ES-I3 (cell line): ENCODE measurements around the gene LRRC39.

Source experiments
- H3K36me3 ChIP-seq: 2 replicates; pipeline ENCODE4 v1.6.1; 2013; ENCODE audit warnings: mild to moderate bottlenecking, low read length, control low read depth, moderate library complexity; ENCODE audit not compliant: insufficient read depth
- H3K4me1 ChIP-seq: 2 replicates; pipeline ENCODE4 v1.6.1; 2013; ENCODE audit warnings: mild to moderate bottlenecking, control low read depth, low read length; ENCODE audit not compliant: insufficient read depth
- H3K9ac ChIP-seq: 2 replicates; pipeline ENCODE4 v1.6.1; 2013; ENCODE audit warnings: low read depth, mild to moderate bottlenecking, low read length, moderate library complexity
- H3K9me3 ChIP-seq: 2 replicates; pipeline ENCODE4 v1.6.1; 2013; ENCODE audit warnings: mild to moderate bottlenecking, low read length, moderate library complexity; ENCODE audit not compliant: control insufficient read depth, insufficient read depth

The LRRC39 gene

GRCh38 chr1:100183370-100183769 is 5.3 kb upstream of the LRRC39 start:
- Histone ChIP-seq H3K36me3 (no peaks in the 10 kb centered on the region), H3K9me3 (no peaks in the 10 kb centered on the region), H3K9ac (no peak overlapping the region), H3K4me1 (no peaks in the 10 kb centered on the region)

DNA sequence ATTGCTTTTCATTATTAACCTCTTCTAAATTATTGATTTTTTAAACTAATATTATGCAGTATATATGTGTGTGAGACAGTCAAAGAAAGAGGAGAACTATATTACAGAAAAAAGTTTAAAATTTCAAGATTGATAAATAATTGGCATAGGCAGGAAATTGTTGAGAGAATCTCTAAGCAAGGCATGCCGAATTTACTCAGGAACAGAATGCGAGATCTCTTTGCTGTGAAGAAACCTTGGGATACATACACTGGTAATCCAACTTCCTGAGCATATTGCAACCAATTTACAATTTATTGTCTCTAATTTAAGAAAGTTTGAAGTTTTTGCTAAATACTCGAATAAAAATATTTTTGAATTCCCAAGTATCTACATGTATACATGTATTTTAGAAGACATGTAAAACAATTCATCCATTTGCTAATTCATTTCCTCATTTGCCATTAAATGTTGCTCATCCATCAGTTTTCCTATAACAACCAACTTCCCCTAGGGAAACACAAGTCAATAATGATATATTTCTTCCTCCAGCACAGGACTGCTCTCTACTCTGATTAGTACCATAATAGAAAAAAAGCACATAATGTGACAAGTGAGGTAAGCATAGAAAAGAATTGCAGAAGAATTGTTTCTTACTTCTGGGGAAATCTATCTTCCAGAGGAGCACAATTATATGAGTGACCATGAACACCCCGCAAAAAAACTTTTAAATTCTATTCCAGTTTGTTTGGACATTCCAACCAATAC is 588 bp downstream of the LRRC39 start:
- Histone ChIP-seq H3K36me3 (no peaks in the 10 kb centered on the region), H3K9me3 (no peaks in the 10 kb centered on the region), H3K4me1 (no peaks in the 10 kb centered on the region), H3K9ac (no peak overlapping the region)

GRCh38 chr1:100168051-100168450 is 10.0 kb downstream of the LRRC39 start:
- H3K36me3 ChIP-seq, result no peaks in the 10 kb centered on the region
- no peak overlapping the region for H3K9ac ChIP-seq
- no peaks in the 10 kb centered on the region for H3K4me1 ChIP-seq
- no peaks in the 10 kb centered on the region; the same call in 1 of the 2 replicates for H3K9me3 ChIP-seq

DNA sequence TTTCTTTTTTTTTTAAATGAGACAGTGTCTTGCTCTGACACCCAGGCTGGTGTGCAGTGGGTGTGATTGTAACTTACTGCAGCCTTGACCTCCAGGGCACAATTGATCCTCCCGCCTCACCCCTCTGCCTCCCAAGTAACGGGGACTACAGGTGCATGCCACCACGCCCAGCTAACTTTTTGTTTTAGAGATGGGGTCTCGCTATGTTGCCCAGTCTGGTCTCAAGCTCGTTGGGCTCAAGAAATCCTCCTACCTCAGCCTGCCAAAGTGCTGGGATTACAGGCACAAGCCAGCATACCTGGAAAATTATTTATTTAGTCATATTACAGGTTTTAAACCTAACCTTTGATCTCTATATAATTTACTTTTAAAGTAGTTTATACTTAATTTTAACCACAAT is 13.4 kb downstream of the LRRC39 start:
- H3K4me1 ChIP-seq, result no peaks in the 10 kb centered on the region
- no peaks in the 10 kb centered on the region for H3K36me3 ChIP-seq
- H3K9me3 ChIP-seq, result no peaks in the 10 kb centered on the region; the same call in 1 of the 2 replicates
- no peak overlapping the region for H3K9ac ChIP-seq

- H3K4me1 ChIP-seq, result no peaks in the 10 kb centered on the region
- H3K36me3 ChIP-seq, result no peaks in the 10 kb centered on the region
- H3K9me3 ChIP-seq, result no peaks in the 10 kb centered on the region
- no peak overlapping the region for H3K9ac ChIP-seq
Measured at GRCh38 chr1:100164216-100164615, 13.8 kb downstream of the LRRC39 start.

DNA sequence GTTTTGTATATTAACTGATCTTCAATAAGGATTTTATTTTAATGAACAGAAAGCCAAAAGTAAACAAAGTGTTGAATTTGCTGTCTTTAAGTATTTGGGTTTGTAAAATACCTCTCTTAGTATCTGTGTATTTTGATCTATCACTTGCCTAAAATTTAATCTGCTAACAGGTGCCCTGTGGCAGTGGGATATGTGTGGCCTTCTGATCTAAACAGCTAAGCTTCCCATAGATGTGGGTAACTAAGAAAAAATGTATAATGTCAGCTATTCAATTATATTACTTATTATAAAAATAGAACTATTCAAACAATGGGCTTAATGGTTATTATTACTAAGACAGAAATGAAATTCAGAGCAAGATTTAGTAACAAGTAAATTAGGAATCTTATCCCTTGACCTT is 15.2 kb downstream of the LRRC39 start:
- no peak overlapping the region for H3K9ac ChIP-seq
- no peaks in the 10 kb centered on the region for H3K9me3 ChIP-seq
- H3K36me3 ChIP-seq, result no peaks in the 10 kb centered on the region
- H3K4me1 ChIP-seq, result no peaks in the 10 kb centered on the region

DNA sequence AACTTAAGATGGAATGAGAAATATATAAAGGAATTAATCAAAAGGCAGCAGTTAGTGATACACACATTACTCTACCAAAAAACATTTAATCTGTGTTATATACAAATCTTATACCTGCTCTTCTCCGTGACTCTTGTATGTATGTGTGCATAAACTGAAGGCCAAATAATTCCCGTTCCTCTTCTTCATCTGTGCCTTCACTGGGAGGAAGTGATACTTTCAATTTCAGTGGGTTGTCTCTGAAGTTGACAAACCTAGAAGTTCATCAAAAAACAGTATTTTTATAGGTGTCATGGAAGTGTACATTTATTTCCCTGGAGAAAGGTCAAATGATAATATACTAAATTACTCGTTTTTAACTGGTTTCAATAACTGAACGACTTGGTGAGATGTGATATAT is 25.8 kb downstream of the LRRC39 start:
- no peaks in the 10 kb centered on the region for H3K9me3 ChIP-seq
- H3K9ac ChIP-seq, result no peak overlapping the region
- no peaks in the 10 kb centered on the region; the same call in 1 of the 2 replicates for H3K4me1 ChIP-seq
- no peaks in the 10 kb centered on the region for H3K36me3 ChIP-seq

- no peak overlapping the region for H3K9ac ChIP-seq
- H3K36me3 ChIP-seq, result no peaks in the 10 kb centered on the region
- no peaks in the 10 kb centered on the region; the same call in 1 of the 2 replicates for H3K4me1 ChIP-seq
- no peaks in the 10 kb centered on the region for H3K9me3 ChIP-seq
Measured at GRCh38 chr1:100151679-100152078, 26.4 kb downstream of the LRRC39 start.

DNA sequence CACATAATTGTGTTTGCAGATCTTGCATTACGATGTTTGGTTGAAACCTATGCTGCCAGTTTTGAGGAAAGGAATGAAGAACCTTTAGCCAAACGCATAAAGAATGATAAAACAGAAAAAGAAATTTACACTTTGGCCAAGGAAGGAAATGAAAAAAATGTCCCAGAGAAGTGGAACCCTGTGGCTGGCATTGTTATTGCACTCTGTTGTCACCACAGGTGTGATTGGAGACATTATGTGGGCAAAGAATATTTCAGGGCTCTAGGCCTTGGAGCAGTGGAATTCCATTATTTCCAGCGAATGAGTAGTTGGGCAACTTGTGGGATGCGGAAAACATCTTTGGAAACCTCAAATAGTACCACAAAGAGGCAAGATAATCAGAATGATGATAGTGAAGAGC is 30.2 kb downstream of the LRRC39 start:
- no peaks in the 10 kb centered on the region for H3K9me3 ChIP-seq
- no peaks in the 10 kb centered on the region for H3K36me3 ChIP-seq
- no peak overlapping the region for H3K9ac ChIP-seq
- no peaks in the 10 kb centered on the region; the same call in 1 of the 2 replicates for H3K4me1 ChIP-seq

DNA sequence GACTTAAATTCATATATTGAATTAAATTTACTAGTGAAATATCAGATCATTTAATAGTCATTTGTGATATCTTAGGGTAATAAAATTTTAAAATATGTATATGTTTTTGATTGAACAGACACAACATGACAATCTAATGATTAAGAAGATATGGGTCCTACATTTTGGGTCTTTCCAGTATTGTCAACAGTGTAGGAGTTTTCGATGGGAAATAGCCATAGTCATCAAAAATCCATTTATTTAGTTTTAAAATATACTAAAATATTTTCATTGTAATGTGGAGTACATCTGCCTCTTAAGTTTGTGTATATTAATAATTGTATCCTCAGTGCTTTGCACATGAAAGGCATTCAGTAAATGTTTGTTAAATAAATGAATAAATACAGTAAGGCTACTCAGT is 31.1 kb downstream of the LRRC39 start:
- H3K9me3 ChIP-seq, result no peaks in the 10 kb centered on the region
- no peak overlapping the region for H3K9ac ChIP-seq
- no peaks in the 10 kb centered on the region; the same call in 1 of the 2 replicates for H3K4me1 ChIP-seq
- H3K36me3 ChIP-seq, result no peaks in the 10 kb centered on the region

DNA sequence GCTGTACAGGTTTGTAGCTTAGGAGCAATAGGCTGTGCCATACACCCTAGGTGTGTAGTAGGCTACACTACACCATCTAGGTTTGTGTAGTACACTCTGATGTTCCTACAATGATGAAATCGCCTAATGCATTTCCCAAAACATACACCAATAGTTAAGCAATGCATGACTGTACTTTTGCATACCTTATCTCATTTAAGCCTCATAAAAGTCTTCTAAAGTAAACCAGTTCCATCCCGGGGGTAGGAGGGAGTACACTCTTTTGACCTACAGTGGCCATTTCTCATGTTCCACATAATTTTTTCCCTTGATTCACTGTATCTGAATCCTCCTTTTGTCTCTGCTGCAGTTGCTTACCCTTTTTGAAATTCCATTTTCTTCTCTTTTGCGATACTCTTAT is 32.9 kb downstream of the LRRC39 start:
- H3K9me3 ChIP-seq, result no peaks in the 10 kb centered on the region
- H3K36me3 ChIP-seq, result peaks cover 4% of the 10 kb centered on the region
- H3K9ac ChIP-seq, result no peak overlapping the region
- no peaks in the 10 kb centered on the region; the same call in 1 of the 2 replicates for H3K4me1 ChIP-seq

DNA sequence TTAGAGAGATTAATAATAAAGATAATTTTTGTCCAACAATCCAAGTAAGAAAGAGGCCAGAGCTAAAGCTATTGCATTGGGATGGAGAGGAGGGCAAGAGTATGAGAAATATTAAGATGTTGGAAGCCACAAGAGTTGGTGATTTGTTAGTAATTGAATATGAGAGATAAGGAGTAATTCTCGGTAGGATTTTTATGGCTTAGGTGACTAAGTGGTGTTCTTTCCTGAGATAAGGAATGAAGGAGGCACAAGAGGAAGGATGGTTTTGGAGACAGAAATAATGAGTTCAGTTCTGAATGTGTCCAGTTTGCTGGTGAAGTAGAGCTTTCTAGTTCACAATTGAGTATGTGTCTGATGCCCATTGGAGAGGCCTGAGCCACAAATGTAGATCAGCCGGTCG is 35.7 kb downstream of the LRRC39 start:
- Histone ChIP-seq H3K36me3 (peaks cover 6% of the 10 kb centered on the region), H3K9ac (no peak overlapping the region), H3K9me3 (no peaks in the 10 kb centered on the region), H3K4me1 (no peaks in the 10 kb centered on the region; the same call in 1 of the 2 replicates)

GRCh38 chr1:100141192-100141591 is 36.9 kb downstream of the LRRC39 start:
- H3K36me3 ChIP-seq, result peaks cover 6% of the 10 kb centered on the region

DNA sequence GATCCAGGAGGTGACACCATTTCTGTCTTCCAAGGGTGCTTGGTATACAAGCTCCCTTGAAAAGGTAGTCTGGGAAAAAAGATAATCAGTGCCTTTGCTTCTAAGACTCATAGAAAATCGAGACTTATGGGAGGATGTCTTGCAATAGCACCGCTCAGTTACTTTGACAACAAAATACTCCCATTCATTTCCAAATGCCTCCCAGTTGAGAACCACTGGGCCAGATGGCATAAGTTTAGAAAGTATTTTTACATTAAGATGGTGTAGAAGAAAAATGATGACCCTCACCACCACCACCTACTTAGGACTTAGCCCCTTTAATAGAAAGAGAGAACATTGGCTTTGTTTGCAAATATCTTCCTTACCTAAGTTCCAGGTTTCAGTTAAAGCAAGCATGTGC is 40.5 kb downstream of the LRRC39 start:
- no peaks in the 10 kb centered on the region for H3K9me3 ChIP-seq
- peaks cover 6% of the 10 kb centered on the region for H3K36me3 ChIP-seq
- H3K9ac ChIP-seq, result no peak overlapping the region
- no peaks in the 10 kb centered on the region for H3K4me1 ChIP-seq

More at GRCh38 chr1:100141192-100141591, 36.9 kb downstream of the LRRC39 start:
- H3K9ac ChIP-seq, result no peak overlapping the region
- no peaks in the 10 kb centered on the region for H3K9me3 ChIP-seq
- H3K4me1 ChIP-seq, result no peaks in the 10 kb centered on the region

- H3K4me1 ChIP-seq, result no peaks in the 10 kb centered on the region
- no peaks in the 10 kb centered on the region for H3K9me3 ChIP-seq
- H3K9ac ChIP-seq, result no peak overlapping the region
- peaks cover 2% of the 10 kb centered on the region; the same call in 1 of the 2 replicates for H3K36me3 ChIP-seq
Measured at GRCh38 chr1:100134872-100135271, 43.2 kb downstream of the LRRC39 start.
